Measurements from ENCODE around the gene CHFR.

The CHFR gene

GRCh38 chr12:132804426-132804861 is 83.0 kb downstream of the CHFR start:
- no peaks in the 10 kb centered on the region for H4K20me1 ChIP-seq (ENCODE audit: insufficient read depth, low read length, poor library complexity, severe bottlenecking)
- H3K36me3 ChIP-seq (ENCODE audit: insufficient read depth, low read length), result peaks cover 58% of the 10 kb centered on the region; the same call in 1 of the 2 replicates
- no peak overlapping the region for H3K9ac ChIP-seq (ENCODE audit: low read depth, low read length, poor library complexity, severe bottlenecking)
- H3K27me3 ChIP-seq (ENCODE audit: insufficient read depth, low read length, poor library complexity, severe bottlenecking), result no peaks in the 10 kb centered on the region
- H3F3A ChIP-seq (ENCODE audit: low read depth), result no peaks in the 10 kb centered on the region
- H3K4me2 ChIP-seq (ENCODE audit: low read depth, low read length, poor library complexity, severe bottlenecking), result no peak overlapping the region
- no peak overlapping the region for H2AFZ ChIP-seq (ENCODE audit: low read length)
- no peak overlapping the region for H3K4me3 ChIP-seq (ENCODE audit: low read length, poor library complexity, severe bottlenecking)
- H3K79me2 ChIP-seq (ENCODE audit: insufficient read depth, low read length), result no peaks in the 10 kb centered on the region
- no peaks in the 10 kb centered on the region for H3K9me3 ChIP-seq (ENCODE audit: insufficient read depth, low read depth, low read length)
- H3K9me2 ChIP-seq (replicated peaks; ENCODE audit: low read depth, low read length), result no peaks in the 10 kb centered on the region
- no peaks in the 10 kb centered on the region for H3K4me1 ChIP-seq (ENCODE audit: insufficient read depth, low read length, poor library complexity, severe bottlenecking)
- TF ChIP-seq CTCF (conservative IDR thresholded peaks at IDR 0.05; ENCODE audit: low read length) (no peak), EZH2phosphoT487 (IDR thresholded peaks at IDR 0.05; ENCODE audit: borderline replicate concordance) (no peak)

GRCh38 chr12:132803888-132804287 is 83.5 kb downstream of the CHFR start:
- Histone ChIP-seq H3K9me3 (ENCODE audit: insufficient read depth, low read depth, low read length) (no peaks in the 10 kb centered on the region), H3K36me3 (ENCODE audit: insufficient read depth, low read length) (peaks cover 64% of the 10 kb centered on the region; the same call in 1 of the 2 replicates), H3K9ac (ENCODE audit: low read depth, low read length, poor library complexity, severe bottlenecking) (no peak overlapping the region), H3K79me2 (ENCODE audit: insufficient read depth, low read length) (no peaks in the 10 kb centered on the region), H4K20me1 (ENCODE audit: insufficient read depth, low read length, poor library complexity, severe bottlenecking) (no peaks in the 10 kb centered on the region), H3K4me2 (ENCODE audit: low read depth, low read length, poor library complexity, severe bottlenecking) (no peak overlapping the region), H3K4me1 (ENCODE audit: insufficient read depth, low read length, poor library complexity, severe bottlenecking) (no peaks in the 10 kb centered on the region), H3K9me2 (replicated peaks; ENCODE audit: low read depth, low read length) (no peaks in the 10 kb centered on the region), H3K27me3 (ENCODE audit: insufficient read depth, low read length, poor library complexity, severe bottlenecking) (no peaks in the 10 kb centered on the region), H2AFZ (ENCODE audit: low read length) (no peak overlapping the region), H3F3A (ENCODE audit: low read depth) (no peaks in the 10 kb centered on the region), H3K4me3 (ENCODE audit: low read length, poor library complexity, severe bottlenecking) (no peak overlapping the region)
- TF ChIP-seq CTCF (conservative IDR thresholded peaks at IDR 0.05; ENCODE audit: low read length) (no peak), EZH2phosphoT487 (IDR thresholded peaks at IDR 0.05; ENCODE audit: borderline replicate concordance) (no peak)

- Histone ChIP-seq H3K9ac (ENCODE audit: low read depth, low read length, poor library complexity, severe bottlenecking) (no peak overlapping the region), H3K27me3 (ENCODE audit: insufficient read depth, low read length, poor library complexity, severe bottlenecking) (no peaks in the 10 kb centered on the region), H3K4me3 (ENCODE audit: low read length, poor library complexity, severe bottlenecking) (no peak overlapping the region), H2AFZ (ENCODE audit: low read length) (no peak overlapping the region), H3K36me3 (ENCODE audit: insufficient read depth, low read length) (peaks cover 67% of the 10 kb centered on the region; the same call in 1 of the 2 replicates), H3K79me2 (ENCODE audit: insufficient read depth, low read length) (no peaks in the 10 kb centered on the region), H3F3A (ENCODE audit: low read depth) (no peaks in the 10 kb centered on the region), H3K4me2 (ENCODE audit: low read depth, low read length, poor library complexity, severe bottlenecking) (no peak overlapping the region), H3K4me1 (ENCODE audit: insufficient read depth, low read length, poor library complexity, severe bottlenecking) (no peaks in the 10 kb centered on the region), H3K9me3 (ENCODE audit: insufficient read depth, low read depth, low read length) (no peaks in the 10 kb centered on the region), H4K20me1 (ENCODE audit: insufficient read depth, low read length, poor library complexity, severe bottlenecking) (no peaks in the 10 kb centered on the region), H3K9me2 (replicated peaks; ENCODE audit: low read depth, low read length) (no peaks in the 10 kb centered on the region)
- TF ChIP-seq EZH2phosphoT487 (IDR thresholded peaks at IDR 0.05; ENCODE audit: borderline replicate concordance) (no peak), CTCF (conservative IDR thresholded peaks at IDR 0.05; ENCODE audit: low read length) (no peak)
Measured at GRCh38 chr12:132803125-132803524, 84.3 kb downstream of the CHFR start.

Data from Loucy (cell line).